ENCODE results near the gene SUGCT.
"Not testable (repeated sequence)": the region's sequence is repeated elsewhere in the genome, so short reads cannot be mapped to it uniquely, and the experiment has no call there.

Gene SUGCT

GRCh38 chr7:40263752-40264390 lies 129.1 kb downstream of the SUGCT start:
- no peak for DNase-seq (ENCODE audit: low read depth)

- no peak for DNase-seq (ENCODE audit: low read depth)
Measured at GRCh38 chr7:40267583-40267982, 132.8 kb downstream of the SUGCT start.

- not testable (repeated sequence) for DNase-seq (ENCODE audit: low read depth)
Measured at GRCh38 chr7:40268810-40269209, 134.0 kb downstream of the SUGCT start.

- no peak for DNase-seq (ENCODE audit: low read depth)
Measured at GRCh38 chr7:40276061-40276460, 141.3 kb downstream of the SUGCT start.

GRCh38 chr7:40279991-40280390 lies 145.2 kb downstream of the SUGCT start:
- no peak for DNase-seq (ENCODE audit: low read depth)

- no peak for DNase-seq (ENCODE audit: low read depth)
Measured at GRCh38 chr7:40282858-40283257, 148.1 kb downstream of the SUGCT start.

GRCh38 chr7:40283391-40283790 lies 148.6 kb downstream of the SUGCT start:
- no peak for DNase-seq (ENCODE audit: low read depth)

- DNase-seq (ENCODE audit: low read depth), result no peak
Measured at GRCh38 chr7:40288827-40289226, 154.0 kb downstream of the SUGCT start.

GRCh38 chr7:40297741-40298311 lies 163.0 kb downstream of the SUGCT start:
- no peak for DNase-seq (ENCODE audit: low read depth)

GRCh38 chr7:40298421-40298820 lies 163.6 kb downstream of the SUGCT start:
- DNase-seq (ENCODE audit: low read depth), result no peak

- peak; percentile 83 for DNase-seq (ENCODE audit: low read depth)
Measured at GRCh38 chr7:40299097-40299496, 164.3 kb downstream of the SUGCT start.

- DNase-seq (ENCODE audit: low read depth), result no peak
Measured at GRCh38 chr7:40300146-40300670, 165.4 kb downstream of the SUGCT start.

- no peak for DNase-seq (ENCODE audit: low read depth)
Measured at GRCh38 chr7:40301486-40302068, 166.8 kb downstream of the SUGCT start.

GRCh38 chr7:40303996-40304395 lies 169.2 kb downstream of the SUGCT start:
- no peak for DNase-seq (ENCODE audit: low read depth)

- no peak for DNase-seq (ENCODE audit: low read depth)
Measured at GRCh38 chr7:40305229-40305628, 170.4 kb downstream of the SUGCT start.

GRCh38 chr7:40306025-40306424 lies 171.2 kb downstream of the SUGCT start:
- no peak for DNase-seq (ENCODE audit: low read depth)

GRCh38 chr7:40306596-40306995 lies 171.8 kb downstream of the SUGCT start:
- peak; percentile 23 for DNase-seq (ENCODE audit: low read depth)

- DNase-seq (ENCODE audit: low read depth), result no peak
Measured at GRCh38 chr7:40310258-40310657, 175.5 kb downstream of the SUGCT start.

- DNase-seq (ENCODE audit: low read depth), result no peak
Measured at GRCh38 chr7:40311307-40311706, 176.5 kb downstream of the SUGCT start.

GRCh38 chr7:40315277-40315676 lies 180.5 kb downstream of the SUGCT start:
- no peak for DNase-seq (ENCODE audit: low read depth)

- DNase-seq (ENCODE audit: low read depth), result no peak
Measured at GRCh38 chr7:40316176-40316575, 181.4 kb downstream of the SUGCT start.

- DNase-seq (ENCODE audit: low read depth), result no peak
Measured at GRCh38 chr7:40324914-40325313, 190.1 kb downstream of the SUGCT start.

GRCh38 chr7:40327113-40327512 lies 192.3 kb downstream of the SUGCT start:
- no peak for DNase-seq (ENCODE audit: low read depth)

GRCh38 chr7:40327873-40328272 lies 193.1 kb downstream of the SUGCT start:
- DNase-seq (ENCODE audit: low read depth), result no peak

All from GM04503 (cell line).